ENCODE data around the gene HDAC1.
"Not testable (repeated sequence)": the region's sequence is repeated elsewhere in the genome, so short reads cannot be mapped to it uniquely, and the experiment has no call there.

The HDAC1 gene

GRCh38 chr1:32341971-32342370 lies 50.1 kb downstream of the HDAC1 start:
- in situ Hi-C loops (cut with HindIII; ENCODE audit: low sequenced_read_pairs): no loop called here

GRCh38 chr1:32342704-32343103 lies 50.8 kb downstream of the HDAC1 start:
- in situ Hi-C loops (cut with HindIII; ENCODE audit: low sequenced_read_pairs): no loop called here

- in situ Hi-C loops (cut with HindIII; ENCODE audit: low sequenced_read_pairs): no loop called here
These were observed 53.5 kb downstream of the HDAC1 start for GRCh38 chr1:32345289-32345827.

- in situ Hi-C loops (cut with HindIII; ENCODE audit: low sequenced_read_pairs): no loop called here
These were observed 54.8 kb downstream of the HDAC1 start for GRCh38 chr1:32346532-32347157.

- in situ Hi-C loops (cut with HindIII; ENCODE audit: low sequenced_read_pairs): no loop called here
These were observed 57.4 kb downstream of the HDAC1 start for GRCh38 chr1:32349211-32349708.

GRCh38 chr1:32350785-32351398 lies 59.0 kb downstream of the HDAC1 start:
- in situ Hi-C loops (cut with HindIII; ENCODE audit: low sequenced_read_pairs): no loop called here

GRCh38 chr1:32351399-32352238 lies 59.7 kb downstream of the HDAC1 start:
- in situ Hi-C loops (cut with HindIII; ENCODE audit: low sequenced_read_pairs): no loop called here

- in situ Hi-C loops (cut with HindIII; ENCODE audit: low sequenced_read_pairs): no loop called here
These were observed 60.4 kb downstream of the HDAC1 start for GRCh38 chr1:32352239-32352745.

- in situ Hi-C loops (cut with HindIII; ENCODE audit: low sequenced_read_pairs): no loop called here
These were observed 61.0 kb downstream of the HDAC1 start for GRCh38 chr1:32352831-32353383.

GRCh38 chr1:32353431-32353830 lies 61.5 kb downstream of the HDAC1 start:
- in situ Hi-C loops (cut with HindIII; ENCODE audit: low sequenced_read_pairs): no loop called here

GRCh38 chr1:32353886-32354570 lies 62.1 kb downstream of the HDAC1 start:
- in situ Hi-C loops (cut with HindIII; ENCODE audit: low sequenced_read_pairs): no loop called here

- in situ Hi-C loops (cut with HindIII; ENCODE audit: low sequenced_read_pairs): not testable (repeated sequence)
These were observed 63.9 kb downstream of the HDAC1 start for GRCh38 chr1:32355778-32356177.

- in situ Hi-C loops (cut with HindIII; ENCODE audit: low sequenced_read_pairs): no loop called here
These were observed 64.6 kb downstream of the HDAC1 start for GRCh38 chr1:32356478-32356877.

GRCh38 chr1:32357614-32358013 lies 65.7 kb downstream of the HDAC1 start:
- in situ Hi-C loops (cut with HindIII; ENCODE audit: low sequenced_read_pairs): no loop called here

- in situ Hi-C loops (cut with HindIII; ENCODE audit: low sequenced_read_pairs): no loop called here
These were observed 66.6 kb downstream of the HDAC1 start for GRCh38 chr1:32358435-32358834.

- in situ Hi-C loops (cut with HindIII; ENCODE audit: low sequenced_read_pairs): no loop called here
These were observed 69.4 kb downstream of the HDAC1 start for GRCh38 chr1:32361308-32361673.

- in situ Hi-C loops (cut with HindIII; ENCODE audit: low sequenced_read_pairs): no loop called here
These were observed 70.0 kb downstream of the HDAC1 start for GRCh38 chr1:32361674-32362473.

- in situ Hi-C loops (cut with HindIII; ENCODE audit: low sequenced_read_pairs): no loop called here
These were observed 70.8 kb downstream of the HDAC1 start, which contains the start of the genes FAM229A and TSSK3 for GRCh38 chr1:32362474-32363313. Gene FAM229A (minus strand): TSS chr1:32362485. CDS start chr1:32362091, 394 bp downstream. Gene TSSK3 (plus strand): TSS chr1:32362539. CDS start chr1:32362702, 163 bp downstream.

- in situ Hi-C loops (cut with HindIII; ENCODE audit: low sequenced_read_pairs): no loop called here
These were observed 71.8 kb downstream of the HDAC1 start for GRCh38 chr1:32363713-32364112.

All from endothelial cell of hepatic sinusoid (primary cell).